ENCODE measurements around the gene MAGED4B. TPM values are rescaled to one million over a fixed set of nuclear protein-coding genes. Genes with fewer than 3 reads are reported as not detected.

The MAGED4B gene
- total RNA-seq, 1 donor from 2014 or later, result 103 TPM

Small RNA genes lying within 50 kb of the gene (small RNA-seq; reads per million reads assigned to genes)
- gene SNORA11E (ENCODE audit: low replicate concordance), result not detected

Other genes starting within 250 kb of the MAGED4B start
- gene MAGED1, start 175.6 kb downstream of the MAGED4B start, total RNA-seq, result 122 TPM
- gene MAGED4, start 115.7 kb upstream of the MAGED4B start, total RNA-seq, result 119 TPM